SKM-1 treated with dmso at 0.1 percent for 144 hours (cell line): Measurements from ENCODE around the gene PAPLN.

Source experiments
- DNase-seq: peaks from one replicate; lab custom pipeline; 2025; ENCODE audit not compliant: unreplicated experiment; lab: John Stamatoyannopoulos, UW

The PAPLN gene

GRCh38 chr14:73243748-73244147 lies 6.4 kb downstream of the PAPLN start:
- DNase-seq = no peak

GRCh38 chr14:73244541-73245290 lies 7.4 kb downstream of the PAPLN start:
- no peak for DNase-seq

- DNase-seq = peak; percentile 22
Measured at GRCh38 chr14:73245480-73246325, 8.4 kb downstream of the PAPLN start.

- no peak for DNase-seq
Measured at GRCh38 chr14:73246387-73247150, 9.3 kb downstream of the PAPLN start.

GRCh38 chr14:73248108-73248868 lies 11.0 kb downstream of the PAPLN start:
- DNase-seq = no peak

GRCh38 chr14:73249108-73249507 lies 11.8 kb downstream of the PAPLN start:
- no peak for DNase-seq

GRCh38 chr14:73249564-73250316 lies 12.4 kb downstream of the PAPLN start:
- no peak for DNase-seq

GRCh38 chr14:73250317-73250713 lies 13.0 kb downstream of the PAPLN start:
- DNase-seq = no peak

- DNase-seq = no peak
Measured at GRCh38 chr14:73250781-73251500, 13.6 kb downstream of the PAPLN start.

- DNase-seq = no peak
Measured at GRCh38 chr14:73251516-73252215, 14.4 kb downstream of the PAPLN start.

GRCh38 chr14:73252491-73253322 lies 15.4 kb downstream of the PAPLN start:
- no peak for DNase-seq

GRCh38 chr14:73253323-73253610 lies 16.0 kb downstream of the PAPLN start:
- DNase-seq = no peak

- DNase-seq = no peak
Measured at GRCh38 chr14:73253721-73254120, 16.4 kb downstream of the PAPLN start.

GRCh38 chr14:73254247-73255004 lies 17.1 kb downstream of the PAPLN start:
- no peak for DNase-seq

- no peak for DNase-seq
Measured at GRCh38 chr14:73255005-73255400, 17.7 kb downstream of the PAPLN start.

- DNase-seq = no peak
Measured at GRCh38 chr14:73255693-73256225, 18.5 kb downstream of the PAPLN start.

- DNase-seq = no peak
Measured at GRCh38 chr14:73258076-73258475, 20.8 kb downstream of the PAPLN start.
